Mucosa of stomach (tissue), 1 donor: ENCODE data around the gene ANKRD23.
A peak's percentile ranks its signal among the peaks of the same experiment; 100 is the strongest.

Experiments
- H3K27me3 ChIP-seq: one replicate; pipeline ENCODE4 v1.7.0; 2013; ENCODE audit warnings: mild to moderate bottlenecking, low read length; ENCODE audit not compliant: control insufficient read depth, insufficient read depth
- H3K36me3 ChIP-seq: one replicate; pipeline ENCODE4 v1.7.0; 2013; ENCODE audit warnings: low read length; ENCODE audit not compliant: control insufficient read depth, insufficient read depth
- H3K4me1 ChIP-seq: one replicate; pipeline ENCODE4 v1.7.0; 2013; ENCODE audit warnings: mild to moderate bottlenecking, low read length; ENCODE audit not compliant: control insufficient read depth, insufficient read depth
- H3K4me3 ChIP-seq: one replicate; pipeline ENCODE4 v1.7.0; 2013; ENCODE audit warnings: low read length
- H3K9ac ChIP-seq: one replicate; pipeline ENCODE4 v1.7.0; 2013; ENCODE audit warnings: mild to moderate bottlenecking, low read length, moderate library complexity
- H3K9me3 ChIP-seq: one replicate; pipeline ENCODE4 v1.7.0; 2013; ENCODE audit warnings: mild to moderate bottlenecking, low read length, moderate library complexity; ENCODE audit not compliant: control insufficient read depth
- donor health status: Pancreatic carcinoma.

Gene ANKRD23

DNA sequence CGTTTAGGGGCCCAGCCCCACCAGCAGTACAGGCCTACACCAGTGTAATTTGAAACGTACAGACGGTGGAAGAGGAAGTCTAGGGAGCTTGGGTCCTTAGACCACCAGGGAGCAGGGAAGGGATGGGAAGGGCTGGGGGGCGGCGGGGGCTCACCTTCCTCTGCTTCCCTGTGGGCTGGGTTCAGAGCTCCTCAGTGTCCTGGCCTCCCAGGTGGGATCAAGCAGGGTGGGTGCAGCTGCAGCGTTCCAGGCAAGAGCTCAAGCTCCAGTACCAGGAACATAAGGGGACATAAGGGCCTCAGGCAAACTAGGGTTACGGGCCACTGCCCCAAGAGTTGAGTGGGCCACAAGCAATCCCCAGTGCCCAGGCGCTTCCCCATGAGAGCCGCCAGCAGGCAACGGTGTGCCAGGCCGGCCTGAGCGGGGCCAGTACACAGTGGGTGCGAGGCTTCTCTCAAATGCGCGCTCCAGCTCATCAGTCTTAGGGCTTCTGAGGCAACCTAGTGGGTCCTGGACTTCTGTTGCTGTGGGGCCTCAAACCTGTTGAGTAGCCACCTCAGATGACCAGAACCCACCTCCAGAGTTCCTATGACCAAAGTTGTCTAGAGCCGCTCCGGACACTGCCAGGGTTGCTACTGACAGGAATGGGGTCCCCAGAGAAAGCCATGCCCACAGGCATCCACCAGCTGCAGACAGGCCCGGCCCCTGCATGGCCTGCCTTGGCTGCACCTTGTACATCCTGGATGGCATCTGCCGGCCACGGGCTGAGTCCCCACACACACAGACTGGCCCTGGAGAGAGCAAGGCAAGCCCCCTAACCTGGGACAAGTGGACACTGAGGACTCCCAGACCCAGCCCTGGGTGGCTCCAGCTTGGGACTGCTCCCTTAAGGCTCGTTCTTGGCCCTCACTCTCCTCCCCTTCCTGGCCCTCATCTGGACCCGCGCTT is 5.2 kb downstream of the ANKRD23 start:
- no peaks in the 10 kb centered on the region for H3K9me3 ChIP-seq
- peaks cover 14% of the 10 kb centered on the region for H3K4me1 ChIP-seq
- H3K36me3 ChIP-seq = no peaks in the 10 kb centered on the region
- peak overlapping the region; percentile 39 for H3K9ac ChIP-seq
- H3K27me3 ChIP-seq = no peaks in the 10 kb centered on the region
- no peak overlapping the region for H3K4me3 ChIP-seq

DNA sequence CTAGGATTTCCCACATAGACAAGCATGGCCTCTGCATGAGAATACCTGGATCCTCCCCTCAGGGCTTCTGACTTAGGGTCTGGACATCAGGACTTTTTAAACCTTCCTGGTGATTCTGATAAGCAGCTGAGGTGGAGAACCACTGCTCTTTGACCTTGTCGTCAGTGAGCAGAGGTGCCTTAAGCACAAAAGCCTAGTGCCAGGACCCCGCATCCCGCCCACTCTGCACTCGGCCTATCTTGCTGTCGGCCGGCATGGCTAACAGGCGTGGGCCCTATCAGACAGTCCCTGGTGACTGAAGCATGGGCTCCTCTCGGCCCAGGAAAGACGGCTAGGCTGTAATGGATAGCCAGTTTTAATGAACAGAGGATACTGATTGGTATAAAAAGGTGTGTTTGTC is 6.2 kb downstream of the ANKRD23 start:
- H3K36me3 ChIP-seq = no peaks in the 10 kb centered on the region

DNA sequence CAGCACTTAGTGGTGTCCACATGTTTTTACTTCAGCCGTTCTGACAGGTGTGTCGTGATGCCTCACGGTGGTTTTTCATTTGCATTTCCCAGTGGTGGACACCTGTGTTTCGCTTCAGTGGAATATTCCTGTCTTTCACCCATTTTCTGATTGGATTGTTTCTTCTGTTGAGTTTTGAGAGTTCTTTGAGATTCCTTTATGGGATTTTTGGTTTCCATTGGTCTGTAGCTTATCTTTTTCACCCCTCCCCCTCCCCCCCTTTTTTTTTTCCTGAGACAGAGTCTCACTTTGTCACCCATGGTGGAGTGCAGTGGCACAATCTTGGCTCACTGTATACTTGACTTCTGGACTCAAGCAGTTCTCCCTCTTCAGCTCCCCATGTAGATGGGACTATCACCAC is 8.0 kb downstream of the ANKRD23 start:
- H3K9ac ChIP-seq = no peak overlapping the region
- H3K4me1 ChIP-seq = peaks cover 33% of the 10 kb centered on the region
- H3K9me3 ChIP-seq = no peaks in the 10 kb centered on the region
- no peaks in the 10 kb centered on the region for H3K27me3 ChIP-seq
- no peak overlapping the region for H3K4me3 ChIP-seq
- no peaks in the 10 kb centered on the region for H3K36me3 ChIP-seq

More for the DNA sequence above, 6.2 kb downstream of the ANKRD23 start:
- Histone ChIP-seq H3K4me3 (no peak overlapping the region), H3K4me1 (peaks cover 22% of the 10 kb centered on the region), H3K9me3 (no peaks in the 10 kb centered on the region), H3K27me3 (no peaks in the 10 kb centered on the region), H3K9ac (no peak overlapping the region)

DNA sequence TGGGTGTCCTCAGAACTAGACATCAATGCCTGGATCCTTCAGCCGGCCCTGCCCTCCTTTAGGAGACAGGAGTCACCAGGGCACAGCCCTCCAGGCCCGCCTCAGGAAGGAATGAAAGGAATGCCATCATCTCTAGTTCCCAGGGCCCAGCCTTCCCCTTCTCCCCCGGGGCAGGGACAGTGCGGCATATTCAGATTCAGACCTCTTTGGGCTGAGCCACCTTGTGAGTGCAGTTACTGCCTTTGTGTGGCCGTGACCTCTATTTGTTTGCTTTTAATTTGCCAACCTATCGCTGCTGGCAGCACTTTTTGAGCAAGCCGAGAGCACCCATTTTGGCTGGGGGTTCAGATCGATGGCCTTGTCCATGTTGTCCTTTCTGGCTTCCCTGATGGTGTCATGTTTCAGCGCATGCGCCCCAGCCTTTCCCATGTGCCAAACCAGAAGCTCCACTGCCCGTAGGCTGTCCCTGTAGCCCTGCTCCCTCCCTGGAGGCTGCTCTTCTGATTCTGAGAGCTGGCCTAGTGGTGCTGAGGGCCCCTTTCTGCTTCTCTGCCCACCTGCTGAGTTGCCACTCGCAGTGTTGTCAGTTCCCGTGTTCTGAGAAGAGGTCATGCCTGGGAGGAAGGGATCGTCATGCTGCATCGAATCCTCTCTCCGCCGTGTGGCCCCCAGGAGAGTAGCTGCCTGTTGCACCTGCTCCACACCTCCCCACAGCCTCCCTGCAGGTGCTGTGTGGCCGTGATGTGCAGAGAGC is 10.9 kb downstream of the ANKRD23 start:
- Histone ChIP-seq H3K9ac (no peak overlapping the region), H3K36me3 (peaks cover 16% of the 10 kb centered on the region), H3K4me3 (no peak overlapping the region), H3K27me3 (no peaks in the 10 kb centered on the region), H3K9me3 (no peaks in the 10 kb centered on the region), H3K4me1 (peaks cover 19% of the 10 kb centered on the region)

DNA sequence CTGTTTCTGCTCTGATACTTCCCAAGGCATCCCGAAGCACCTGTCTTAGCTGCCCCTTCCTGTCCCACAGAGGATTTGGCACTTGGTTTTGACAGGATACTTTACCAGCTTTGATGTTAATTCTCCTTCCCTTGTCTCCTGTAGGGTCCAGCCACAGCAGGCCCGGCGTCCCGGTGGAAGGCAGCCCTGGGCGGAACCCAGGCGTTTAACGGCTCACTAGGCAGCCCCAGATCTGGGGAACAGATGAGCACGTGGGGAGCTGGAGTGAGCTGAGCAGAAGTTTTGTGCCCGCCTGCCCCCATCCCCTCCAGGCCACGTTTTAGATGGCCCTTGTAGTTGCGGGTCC is 11.4 kb downstream of the ANKRD23 start:
- H3K4me1 ChIP-seq = peaks cover 19% of the 10 kb centered on the region
- peaks cover 22% of the 10 kb centered on the region for H3K36me3 ChIP-seq
- H3K4me3 ChIP-seq = no peak overlapping the region
- no peak overlapping the region for H3K9ac ChIP-seq
- H3K27me3 ChIP-seq = no peaks in the 10 kb centered on the region
- no peaks in the 10 kb centered on the region for H3K9me3 ChIP-seq

DNA sequence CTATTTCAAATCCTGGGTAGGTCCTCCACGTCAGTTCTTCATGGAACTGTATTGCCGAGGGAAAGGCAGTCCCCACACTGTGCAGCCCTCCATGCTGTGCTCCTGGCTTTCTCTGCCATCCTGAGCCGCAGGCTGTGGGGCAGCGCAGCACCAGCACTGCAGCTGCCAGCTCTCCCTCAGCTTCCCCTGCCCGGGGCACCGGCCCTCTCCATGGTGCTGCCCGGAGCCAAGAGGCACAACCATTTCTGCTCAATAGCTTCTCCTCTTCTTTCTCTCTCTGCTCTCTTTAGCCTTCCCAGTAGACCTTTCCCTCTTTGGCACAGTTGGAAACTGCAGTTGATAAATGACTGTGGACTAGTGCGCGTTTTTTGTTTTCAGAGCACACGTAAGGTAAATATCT is 12.1 kb downstream of the ANKRD23 start:
- H3K4me1 ChIP-seq = peaks cover 19% of the 10 kb centered on the region
- H3K9me3 ChIP-seq = no peaks in the 10 kb centered on the region
- H3K4me3 ChIP-seq = no peak overlapping the region
- H3K27me3 ChIP-seq = no peaks in the 10 kb centered on the region
- peaks cover 22% of the 10 kb centered on the region for H3K36me3 ChIP-seq
- no peak overlapping the region for H3K9ac ChIP-seq

DNA sequence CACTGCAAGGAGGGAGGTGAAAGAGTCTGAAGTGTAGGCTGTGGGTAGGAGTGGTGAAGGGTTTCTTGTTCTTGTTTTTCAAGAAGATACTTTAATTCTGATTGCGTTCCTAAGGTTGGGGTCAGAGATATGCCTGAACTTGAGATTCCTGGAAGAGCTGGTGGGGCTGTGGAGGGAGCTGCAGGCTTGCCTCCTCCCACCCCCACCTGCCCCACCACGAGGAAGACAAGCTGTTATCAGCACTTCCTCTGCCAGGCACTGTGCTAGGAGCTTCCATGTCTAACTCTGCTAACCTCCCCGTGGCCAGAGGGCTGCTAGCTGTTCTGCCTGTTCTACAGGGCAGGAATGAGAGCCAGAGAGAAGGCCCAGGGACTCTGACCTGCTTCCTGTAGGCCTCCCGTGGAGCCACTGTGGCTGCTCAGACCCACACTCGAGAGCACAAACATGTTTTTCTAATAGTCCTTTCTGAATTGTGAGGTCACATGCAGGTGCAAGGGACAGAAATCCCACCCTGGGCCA is 13.7 kb downstream of the ANKRD23 start:
- peaks cover 22% of the 10 kb centered on the region for H3K36me3 ChIP-seq
- H3K27me3 ChIP-seq = no peaks in the 10 kb centered on the region
- peaks cover 19% of the 10 kb centered on the region for H3K4me1 ChIP-seq
- H3K9ac ChIP-seq = no peak overlapping the region
- H3K4me3 ChIP-seq = no peak overlapping the region
- H3K9me3 ChIP-seq = no peaks in the 10 kb centered on the region

DNA sequence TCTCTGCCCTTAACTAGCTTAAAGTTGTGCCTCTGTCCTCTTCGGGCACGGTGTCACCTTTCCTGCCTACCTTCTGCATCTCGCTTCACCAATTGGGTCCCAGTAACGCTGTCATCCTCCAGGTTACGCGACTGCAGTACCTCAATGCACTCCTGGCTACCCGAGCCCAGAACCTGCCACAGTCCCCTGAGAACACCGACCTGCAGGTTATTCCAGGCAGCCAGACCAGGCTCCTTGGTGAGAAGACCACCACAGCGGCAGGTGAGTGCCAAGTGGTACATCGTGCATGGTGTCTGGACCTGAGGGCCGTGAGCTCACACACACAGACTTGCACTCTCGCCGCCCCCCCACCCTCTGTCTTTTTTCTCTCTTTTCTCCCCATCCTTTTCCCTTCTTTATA is 14.9 kb downstream of the ANKRD23 start:
- H3K27me3 ChIP-seq = no peaks in the 10 kb centered on the region
- no peak overlapping the region for H3K9ac ChIP-seq
- H3K36me3 ChIP-seq = peaks cover 22% of the 10 kb centered on the region
- H3K4me3 ChIP-seq = no peak overlapping the region
- H3K9me3 ChIP-seq = no peaks in the 10 kb centered on the region
- peaks cover 26% of the 10 kb centered on the region for H3K4me1 ChIP-seq

DNA sequence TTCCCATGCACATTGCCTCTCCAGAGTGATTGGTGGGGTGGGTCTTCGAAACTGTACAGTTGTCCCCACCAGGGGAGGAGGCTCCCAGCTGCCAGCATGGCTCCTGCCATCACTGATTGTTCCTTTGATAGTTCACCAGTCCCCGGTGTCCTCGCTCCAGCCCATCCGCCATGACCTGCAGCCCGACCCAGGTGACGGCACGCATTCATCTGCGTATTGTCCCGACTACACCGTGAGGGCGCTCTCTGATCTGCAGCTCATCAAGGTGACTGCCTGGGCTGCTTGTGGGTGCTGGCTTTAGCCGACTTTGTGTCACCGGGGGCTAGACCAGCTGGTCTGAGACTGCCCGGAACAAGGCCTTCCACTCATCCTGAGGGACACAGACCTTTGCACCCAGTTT is 15.4 kb downstream of the ANKRD23 start:
- Histone ChIP-seq H3K4me3 (no peak overlapping the region), H3K9me3 (no peaks in the 10 kb centered on the region), H3K36me3 (peaks cover 22% of the 10 kb centered on the region), H3K27me3 (no peaks in the 10 kb centered on the region), H3K4me1 (peaks cover 28% of the 10 kb centered on the region), H3K9ac (no peak overlapping the region)

DNA sequence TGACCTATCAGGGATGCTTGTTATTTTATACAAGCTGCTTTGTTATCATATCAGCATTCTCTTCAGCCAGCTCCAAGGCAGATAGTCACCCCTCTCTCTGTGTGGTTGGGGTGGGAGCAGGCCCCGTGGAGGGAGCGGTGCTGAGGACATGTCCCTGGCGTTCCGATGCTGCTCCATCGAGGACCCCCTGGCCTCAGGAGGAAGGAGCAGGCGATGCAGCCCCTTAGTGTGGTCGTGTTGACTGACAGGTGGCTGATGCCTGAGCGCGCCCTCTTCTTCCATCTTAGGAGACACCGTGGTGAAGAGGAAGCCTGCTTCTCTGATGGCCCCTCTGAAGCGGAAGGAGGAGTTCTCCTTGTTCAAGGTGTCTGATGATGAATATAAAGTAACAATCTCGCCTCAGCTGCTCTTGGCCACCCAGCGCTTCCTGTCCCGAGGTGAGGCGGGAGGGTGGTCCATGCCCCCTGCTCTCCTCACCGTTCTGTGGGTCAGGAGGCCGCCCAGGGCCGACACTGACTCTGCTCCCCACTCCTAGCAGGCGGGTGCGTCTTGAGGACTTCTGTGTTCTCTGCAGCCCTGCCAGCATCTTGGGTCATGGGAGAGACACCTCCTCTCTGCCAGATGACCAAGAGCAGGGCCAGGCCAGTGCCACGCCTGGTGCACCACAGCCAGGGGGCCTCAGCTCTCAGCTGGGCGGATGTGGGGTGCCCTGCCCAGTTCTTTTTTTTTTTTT is 17.1 kb downstream of the ANKRD23 start:
- Histone ChIP-seq H3K36me3 (peaks cover 22% of the 10 kb centered on the region), H3K4me3 (no peak overlapping the region), H3K4me1 (peaks cover 11% of the 10 kb centered on the region), H3K27me3 (no peaks in the 10 kb centered on the region), H3K9ac (no peak overlapping the region), H3K9me3 (no peaks in the 10 kb centered on the region)

DNA sequence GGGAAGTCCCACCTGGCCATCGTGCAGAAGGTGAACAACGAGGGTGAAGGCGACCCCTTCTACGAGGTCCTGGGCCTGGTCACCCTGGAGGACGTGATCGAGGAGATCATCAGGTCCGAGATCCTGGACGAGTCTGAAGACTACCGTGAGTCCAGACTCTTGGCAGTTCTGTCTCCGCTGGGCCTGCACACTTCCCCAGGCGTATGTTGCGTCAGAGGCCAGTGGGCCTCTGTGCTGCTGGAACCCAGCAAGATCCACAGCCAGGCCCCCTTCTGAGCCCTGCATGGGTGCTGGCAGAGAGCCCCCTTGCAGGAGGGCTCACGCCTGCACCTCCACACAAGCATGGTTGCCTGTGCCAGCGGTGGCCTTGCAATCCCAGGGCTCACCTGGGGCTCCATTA is 18.8 kb downstream of the ANKRD23 start:
- no peak overlapping the region for H3K4me3 ChIP-seq
- H3K4me1 ChIP-seq = peaks cover 25% of the 10 kb centered on the region
- no peak overlapping the region for H3K9ac ChIP-seq
- no peaks in the 10 kb centered on the region for H3K9me3 ChIP-seq
- peaks cover 16% of the 10 kb centered on the region for H3K36me3 ChIP-seq
- H3K27me3 ChIP-seq = no peaks in the 10 kb centered on the region
